BJ (cell line): ENCODE data around the gene LAMTOR2. TPM values are rescaled to one million over a fixed set of nuclear protein-coding genes. Genes with fewer than 3 reads are reported as not detected.

Experiments
- CTCF ChIA-PET: fragments of 350-600 bp; formaldehyde crosslinking; extraction: SDS; loops from one replicate; lab custom pipeline; 2021; ENCODE audit warnings: antibody characterized with exemption, inconsistent platforms; lab: Yijun Ruan, JAX
- POLR2A ChIA-PET: fragments of 300-600 bp; sonication (Branson Sonifier 250); formaldehyde crosslinking; extraction: SDS; loops from one replicate; lab custom pipeline; 2021; ENCODE audit warnings: antibody characterized with exemption; lab: Charles Lee
- DNase-seq: peaks from one replicate; pipeline ENCODE4 v3.0.0-alpha.2; 2011; ENCODE audit warnings: low read depth
- H3K27me3 ChIP-seq: 2 replicates; pipeline ENCODE4 v1.6.0; 2011; ENCODE audit warnings: low read length; ENCODE audit not compliant: control insufficient read depth, insufficient read depth
- H3K36me3 ChIP-seq: 2 replicates; pipeline ENCODE4 v1.5.1; 2011; ENCODE audit warnings: low read length; ENCODE audit not compliant: control insufficient read depth, insufficient read depth
- H3K4me3 ChIP-seq: 2 replicates; pipeline ENCODE4 v1.5.1; 2011; ENCODE audit warnings: low read depth, mild to moderate bottlenecking, control low read depth, low read length
- CTCF ChIP-seq: IDR thresholded peaks from 2 replicates; pipeline ENCODE4 v1.5.1; 2011; ENCODE audit warnings: low read depth, mild to moderate bottlenecking, control low read depth, inconsistent platforms, low read length, moderate library complexity; ENCODE audit not compliant: insufficient read depth
- polyA plus RNA-seq: library from polyadenylated mRNA; depleted of rRNA; stranded (reverse); fragments of >200 nt; gene quantifications from 2 replicates; pipeline ENCODE4 v1.2.3, GENCODE V29; 2011

LAMTOR2 gene
- polyA plus RNA-seq, 1 experiment, result 77.4 TPM

- 0 out of 2 replicates have a peak, but pooled peaks cover 1% of the 10 kb centered on the region for H3K36me3 ChIP-seq
- no peak overlapping the region; the same call in 1 of the 2 replicates for H3K4me3 ChIP-seq
- CTCF ChIA-PET, result interaction anchor here (0.6 to 4.3 kb wide), 6 partner anchors 10 to 54 kb away, joined by 3 to 20 read pairs (median 3); no protein-coding TSS in a partner anchor
These were observed 21.2 kb downstream of the LAMTOR2 start for GRCh38 chr1:156075775-156076204.

GRCh38 chr1:156076609-156077429, 22.2 kb downstream of the LAMTOR2 start:
- DNase-seq, result no peak
- CTCF ChIA-PET, result interaction anchor here (0.6 to 4.3 kb wide), 3 partner anchors 11 to 55 kb away, joined by 3 to 20 read pairs (median 3); no protein-coding TSS in a partner anchor

More at GRCh38 chr1:156075775-156076204, 21.2 kb downstream of the LAMTOR2 start:
- no peak for TF ChIP-seq CTCF
- POLR2A ChIA-PET, result no interaction called here
- H3K27me3 ChIP-seq, result no peaks in the 10 kb centered on the region
- DNase-seq, result no peak

GRCh38 chr1:156077430-156077760, 22.8 kb downstream of the LAMTOR2 start:
- DNase-seq, result no peak
- Histone ChIP-seq H3K36me3 (0 out of 2 replicates have a peak, but pooled peaks cover 1% of the 10 kb centered on the region), H3K27me3 (no peaks in the 10 kb centered on the region), H3K4me3 (no peak overlapping the region)
- TF ChIP-seq CTCF, result no peak
- POLR2A ChIA-PET, result no interaction called here
- CTCF ChIA-PET, result interaction anchor here (0.6 kb wide), 1 partner anchor 80 kb away, joined by 3 read pairs; no protein-coding TSS in a partner anchor

More at GRCh38 chr1:156076609-156077429, 22.2 kb downstream of the LAMTOR2 start:
- POLR2A ChIA-PET, result no interaction called here
- Histone ChIP-seq H3K36me3 (0 out of 2 replicates have a peak, but pooled peaks cover 1% of the 10 kb centered on the region), H3K27me3 (no peaks in the 10 kb centered on the region), H3K4me3 (peak overlapping the region; percentile 30)
- TF ChIP-seq CTCF, result no peak

- H3K36me3 ChIP-seq, result 0 out of 2 replicates have a peak, but pooled peaks cover 1% of the 10 kb centered on the region
- ChIA-PET CTCF (interaction anchor here (0.6 to 1.5 kb wide), 3 partner anchors 11 to 267 kb away, joined by 3 to 4 read pairs (median 3); partner anchors contain the start of gene ARHGEF2), POLR2A (no interaction called here)
- no peak for DNase-seq
- no peak for TF ChIP-seq CTCF
- no peak overlapping the region for H3K4me3 ChIP-seq
- H3K27me3 ChIP-seq, result no peaks in the 10 kb centered on the region
These were observed 24.1 kb downstream of the LAMTOR2 start for GRCh38 chr1:156078728-156079127.

- H3K4me3 ChIP-seq, result peak overlapping the region; percentile 64; the same call in 1 of the 2 replicates
- TF ChIP-seq CTCF, result no peak
- POLR2A ChIA-PET, result interaction anchor here (0.7 kb wide), 1 partner anchor 40 kb away, joined by 4 read pairs; no protein-coding TSS in a partner anchor
- DNase-seq, result no peak
- CTCF ChIA-PET, result interaction anchor here (0.6 to 1.2 kb wide), 2 partner anchors 54 to 112 kb away, joined by 3 read pairs; no protein-coding TSS in a partner anchor
- H3K36me3 ChIP-seq, result peaks cover 1% of the 10 kb centered on the region; the same call in 1 of the 2 replicates
- H3K27me3 ChIP-seq, result no peaks in the 10 kb centered on the region
These were observed 25.2 kb downstream of the LAMTOR2 start for GRCh38 chr1:156079762-156080161.
